ENCODE results near the gene FAM216A. TPM values are rescaled to one million over a fixed set of nuclear protein-coding genes. Genes with fewer than 3 reads are reported as not detected.
"Not testable (repeated sequence)": the region's sequence is repeated elsewhere in the genome, so short reads cannot be mapped to it uniquely, and the experiment has no call there.

FAM216A gene
- polyA plus RNA-seq: 74.2 and 77.4 TPM in 2 replicates
- polyA minus RNA-seq: 35.8 and 38.4 TPM in 2 replicates

- TF ChIP-seq MXI1 (conservative IDR thresholded peaks at IDR 0.05; ENCODE audit: poor library complexity, severe bottlenecking) (peak; percentile 96), REST (IDR thresholded peaks at IDR 0.05; ENCODE audit: borderline replicate concordance) (peak; percentile 94), SMC3 (conservative IDR thresholded peaks at IDR 0.05; ENCODE audit: poor library complexity) (no peak), TAF1 (IDR thresholded peaks at IDR 0.05; ENCODE audit: low read depth) (peak; percentile 84), EZH2 (IDR thresholded peaks at IDR 0.05; ENCODE audit: borderline replicate concordance, insufficient read depth, low read length, poor library complexity, severe bottlenecking) (no peak), RAD21 (conservative IDR thresholded peaks at IDR 0.05) (no peak), EP300 (conservative IDR thresholded peaks at IDR 0.05; ENCODE audit: poor library complexity, severe bottlenecking) (peak; percentile 65), CTCF (IDR thresholded peaks at IDR 0.05; ENCODE audit: poor library complexity, severe bottlenecking) (no peak), POLR2AphosphoS5 (IDR thresholded peaks at IDR 0.05) (peak; percentile 85)
- peak within 1 kb of the TSS; percentile 92 for H3K9ac ChIP-seq (ENCODE audit: low read length)
- no peaks in the 10 kb centered on the region for H3K9me3 ChIP-seq (ENCODE audit: low read length)
- H3K4me2 ChIP-seq (ENCODE audit: low read length): peak within 1 kb of the TSS; percentile 90
- H4K20me1 ChIP-seq (ENCODE audit: insufficient read depth): no peaks in the 10 kb centered on the region
- H3K27ac ChIP-seq (ENCODE audit: low read length): peak within 1 kb of the TSS; percentile 92
- H3K36me3 ChIP-seq (ENCODE audit: insufficient read depth, low read length): no peaks in the 10 kb centered on the region
- peak within 1 kb of the TSS; percentile 97 for H3K4me3 ChIP-seq (ENCODE audit: low read length)
- no peaks in the 10 kb centered on the region for H3F3A ChIP-seq (ENCODE audit: insufficient read depth, low read length, poor library complexity, severe bottlenecking)
- peak within 1 kb of the TSS; percentile 87 for H2AFZ ChIP-seq (ENCODE audit: low read depth, low read length)
- H3K9me2 ChIP-seq (ENCODE audit: insufficient read depth, low read length): no peaks in the 10 kb centered on the region
- no peaks in the 10 kb centered on the region for H3K27me3 ChIP-seq (ENCODE audit: insufficient read depth, low read depth, low read length)
- peaks cover 14% of the 10 kb centered on the region for H3K79me2 ChIP-seq (replicated peaks; ENCODE audit: insufficient read depth, low read length)
Measured at GRCh38 chr12:110468214-110469048, at the start of gene FAM216A, which contains the start of gene GPN3. Gene FAM216A (plus strand): TSS chr12:110468845. CDS start chr12:110468876, 31 bp downstream. Gene GPN3 (minus strand): TSS chr12:110468257. CDS start chr12:110468203, 54 bp downstream.

- not testable (repeated sequence) for H3K79me2 ChIP-seq (replicated peaks; ENCODE audit: insufficient read depth, low read length); H2AFZ ChIP-seq (ENCODE audit: low read depth, low read length)
Measured at GRCh38 chr12:110420644-110421043, 48.0 kb upstream of the FAM216A start.

More at GRCh38 chr12:110420644-110421043, 48.0 kb upstream of the FAM216A start:
- H3K4me2 ChIP-seq (ENCODE audit: low read length); H3F3A ChIP-seq (ENCODE audit: insufficient read depth, low read length, poor library complexity, severe bottlenecking); H4K20me1 ChIP-seq (ENCODE audit: insufficient read depth); H3K36me3 ChIP-seq (ENCODE audit: insufficient read depth, low read length); H3K9me3 ChIP-seq (ENCODE audit: low read length); H3K27ac ChIP-seq (ENCODE audit: low read length); H3K9me2 ChIP-seq (ENCODE audit: insufficient read depth, low read length); H3K4me3 ChIP-seq (ENCODE audit: low read length); H3K27me3 ChIP-seq (ENCODE audit: insufficient read depth, low read depth, low read length); H3K9ac ChIP-seq (ENCODE audit: low read length): not testable (repeated sequence)

All from neural cell (in vitro differentiated cells).